ENCODE results near the gene SLC35F1. TPM values are rescaled to one million over a fixed set of nuclear protein-coding genes. Genes with fewer than 3 reads are reported as not detected.

SLC35F1 gene
- total RNA-seq, 1 donor from 2014 or later = 24.3 TPM

DNA sequence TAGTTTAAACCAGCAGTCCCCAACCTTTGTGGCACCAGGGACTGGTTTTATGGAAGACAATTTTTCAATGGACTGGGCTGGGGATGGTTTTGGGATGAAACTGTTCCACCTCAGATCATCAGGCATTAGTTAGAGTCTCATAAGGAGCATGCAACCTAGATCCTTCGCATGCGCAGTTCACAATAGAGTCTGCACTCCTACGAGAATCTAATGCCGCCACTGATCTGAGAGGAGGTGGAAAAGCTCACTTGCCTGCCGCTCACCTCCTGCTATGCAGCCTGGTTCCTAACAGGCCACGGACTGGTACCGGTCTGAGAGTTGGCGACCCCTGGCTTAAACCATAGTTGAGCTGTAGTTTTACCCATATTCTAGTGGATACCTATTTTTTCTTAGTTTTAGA is 154.6 kb downstream of the SLC35F1 start:
- Mint-ChIP-seq H3K27ac (no peak overlapping the region), H3K9me3 (peaks cover 26% of the 10 kb centered on the region), H3K36me3 (peaks cover 8% of the 10 kb centered on the region), H3K4me3 (no peak overlapping the region), H3K27me3 (ENCODE audit: insufficient read depth, low read depth) (no peaks in the 10 kb centered on the region), H3K4me1 (no peaks in the 10 kb centered on the region)
- TF ChIP-seq CTCF (IDR thresholded peaks at IDR 0.05) = no peak
- TF ChIP-seq EZH2 (IDR thresholded peaks at IDR 0.05) = no peak
- no peak for TF ChIP-seq EZH2phosphoT487 (IDR thresholded peaks at IDR 0.05)
- Histone ChIP-seq H3K27ac (no peak overlapping the region), H4K20me1 (ENCODE audit: low read depth) (no peaks in the 10 kb centered on the region), H3K9me3 (ENCODE audit: low read depth) (peaks cover 6% of the 10 kb centered on the region), H3K36me3 (no peaks in the 10 kb centered on the region), H3K27me3 (no peaks in the 10 kb centered on the region), H3K4me3 (no peak overlapping the region), H2AFZ (replicated peaks) (no peak overlapping the region), H3K4me1 (no peaks in the 10 kb centered on the region), H3F3A (ENCODE audit: low read depth) (no peaks in the 10 kb centered on the region), H3K4me2 (no peak overlapping the region), H3K9ac (no peak overlapping the region), H3K79me2 (ENCODE audit: low read depth) (no peaks in the 10 kb centered on the region)
- DNase-seq (ENCODE audit: low spot score) = no peak

GRCh38 chr6:118080547-118080946 is 173.5 kb downstream of the SLC35F1 start:
- Mint-ChIP-seq H3K9me3 (peaks cover 2% of the 10 kb centered on the region), H3K36me3 (peaks cover 7% of the 10 kb centered on the region), H3K27ac (no peak overlapping the region), H3K4me1 (no peaks in the 10 kb centered on the region), H3K27me3 (ENCODE audit: insufficient read depth, low read depth) (no peaks in the 10 kb centered on the region), H3K4me3 (no peak overlapping the region)
- Histone ChIP-seq H3K4me3 (no peak overlapping the region), H3F3A (ENCODE audit: low read depth) (no peaks in the 10 kb centered on the region), H4K20me1 (ENCODE audit: low read depth) (no peaks in the 10 kb centered on the region), H3K9me3 (ENCODE audit: low read depth) (no peaks in the 10 kb centered on the region), H3K27ac (no peak overlapping the region), H3K4me1 (no peaks in the 10 kb centered on the region), H3K4me2 (no peak overlapping the region), H3K27me3 (no peaks in the 10 kb centered on the region), H3K36me3 (no peaks in the 10 kb centered on the region), H2AFZ (replicated peaks) (no peak overlapping the region), H3K79me2 (ENCODE audit: low read depth) (no peaks in the 10 kb centered on the region), H3K9ac (no peak overlapping the region)
- TF ChIP-seq EZH2 (IDR thresholded peaks at IDR 0.05) = no peak
- peak; percentile 55 for TF ChIP-seq CTCF (IDR thresholded peaks at IDR 0.05)
- peak; percentile 35 for DNase-seq (ENCODE audit: low spot score)

- Histone ChIP-seq H3K9me3 (ENCODE audit: low read depth) (no peaks in the 10 kb centered on the region), H3K27me3 (no peaks in the 10 kb centered on the region), H3K4me1 (no peaks in the 10 kb centered on the region), H3K9ac (no peak overlapping the region), H3K27ac (no peak overlapping the region), H3K4me2 (no peak overlapping the region), H3F3A (ENCODE audit: low read depth) (no peaks in the 10 kb centered on the region), H3K4me3 (no peak overlapping the region), H3K79me2 (ENCODE audit: low read depth) (no peaks in the 10 kb centered on the region), H4K20me1 (ENCODE audit: low read depth) (no peaks in the 10 kb centered on the region), H3K36me3 (no peaks in the 10 kb centered on the region), H2AFZ (replicated peaks) (no peak overlapping the region)
- H3K27ac Mint-ChIP-seq = no peak overlapping the region
- H3K27me3 Mint-ChIP-seq (ENCODE audit: insufficient read depth, low read depth) = no peaks in the 10 kb centered on the region
- H3K4me3 Mint-ChIP-seq = no peak overlapping the region
- peaks cover 2% of the 10 kb centered on the region for H3K9me3 Mint-ChIP-seq
- H3K36me3 Mint-ChIP-seq = peaks cover 1% of the 10 kb centered on the region
- TF ChIP-seq EZH2 (IDR thresholded peaks at IDR 0.05) = no peak
- DNase-seq (ENCODE audit: low spot score) = no peak
- H3K4me1 Mint-ChIP-seq = no peaks in the 10 kb centered on the region
Observed at GRCh38 chr6:118083711-118084110, 176.6 kb downstream of the SLC35F1 start.

GRCh38 chr6:118085665-118086064 is 178.6 kb downstream of the SLC35F1 start:
- Mint-ChIP-seq H3K27me3 (ENCODE audit: insufficient read depth, low read depth) (no peaks in the 10 kb centered on the region), H3K4me3 (no peak overlapping the region), H3K9me3 (peaks cover 15% of the 10 kb centered on the region), H3K4me1 (no peaks in the 10 kb centered on the region), H3K27ac (no peak overlapping the region), H3K36me3 (peaks cover 9% of the 10 kb centered on the region)
- Histone ChIP-seq H3K27ac (no peak overlapping the region), H3K27me3 (no peaks in the 10 kb centered on the region), H3K4me1 (no peaks in the 10 kb centered on the region), H4K20me1 (ENCODE audit: low read depth) (no peaks in the 10 kb centered on the region), H3K4me2 (no peak overlapping the region), H3K79me2 (ENCODE audit: low read depth) (no peaks in the 10 kb centered on the region), H3K36me3 (no peaks in the 10 kb centered on the region), H3F3A (ENCODE audit: low read depth) (no peaks in the 10 kb centered on the region), H3K9me3 (ENCODE audit: low read depth) (no peaks in the 10 kb centered on the region), H3K9ac (no peak overlapping the region), H2AFZ (replicated peaks) (no peak overlapping the region), H3K4me3 (no peak overlapping the region)
- DNase-seq (ENCODE audit: low spot score) = no peak
- TF ChIP-seq EZH2 (IDR thresholded peaks at IDR 0.05) (no peak), EZH2phosphoT487 (IDR thresholded peaks at IDR 0.05) (no peak), CTCF (IDR thresholded peaks at IDR 0.05) (no peak)
